Measurements from ENCODE around the gene USP2. TPM values are rescaled to one million over a fixed set of nuclear protein-coding genes. Genes with fewer than 3 reads are reported as not detected.
"Not testable (repeated sequence)": the region's sequence is repeated elsewhere in the genome, so short reads cannot be mapped to it uniquely, and the experiment has no call there.

The USP2 gene
- total and polyA plus RNA-seq, 4 donors, result 1.7 to 6.5 (median 3.5) TPM

DNA sequence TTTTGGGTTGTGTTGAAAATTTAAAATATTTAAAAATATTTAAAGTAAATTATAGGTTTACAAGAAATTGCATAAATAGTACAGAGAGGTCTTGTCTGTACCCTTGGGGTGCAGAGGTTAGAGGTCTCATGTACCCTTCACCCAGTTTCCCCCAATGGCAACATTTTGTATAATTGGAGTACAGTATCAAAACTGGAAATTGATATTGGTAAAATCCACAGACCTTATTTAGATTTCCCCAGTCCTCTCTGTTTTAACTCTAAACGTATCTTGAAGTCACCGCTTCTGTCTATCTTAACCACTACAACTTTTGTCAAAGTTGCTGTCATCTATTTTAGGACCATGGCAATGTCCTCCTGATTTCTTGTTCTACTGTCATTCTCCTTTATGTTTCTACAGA, 30.6 kb upstream of the USP2 start:
- Histone ChIP-seq H3K36me3 (ENCODE audit: control insufficient read depth in 4 of 4, insufficient read depth in 4 of 4, low read length in 4 of 4) (no peaks in the 10 kb centered on the region), H3K4me3 (no peak overlapping the region), H3K9me3 (ENCODE audit: control insufficient read depth in 4 of 4, insufficient read depth in 3 of 4, low read length in 3 of 4) (no peaks in the 10 kb centered on the region), H3K9ac (ENCODE audit: insufficient read depth in 1 of 2, low read length in 2 of 2) (no peak overlapping the region), H3K27me3 (ENCODE audit: control insufficient read depth in 3 of 3, insufficient read depth in 3 of 3, low read length in 2 of 3) (no peaks in the 10 kb centered on the region), H3K4me1 (ENCODE audit: control insufficient read depth in 5 of 5, insufficient read depth in 5 of 5, low read length in 5 of 5) (no peaks in the 10 kb centered on the region), H3K27ac (ENCODE audit: low read depth in 1 of 2, low read length in 1 of 2) (no peak overlapping the region)
- no peak for ATAC-seq (ENCODE audit: insufficient read depth, low FRiP score)
- TF ChIP-seq, protein P1, sequence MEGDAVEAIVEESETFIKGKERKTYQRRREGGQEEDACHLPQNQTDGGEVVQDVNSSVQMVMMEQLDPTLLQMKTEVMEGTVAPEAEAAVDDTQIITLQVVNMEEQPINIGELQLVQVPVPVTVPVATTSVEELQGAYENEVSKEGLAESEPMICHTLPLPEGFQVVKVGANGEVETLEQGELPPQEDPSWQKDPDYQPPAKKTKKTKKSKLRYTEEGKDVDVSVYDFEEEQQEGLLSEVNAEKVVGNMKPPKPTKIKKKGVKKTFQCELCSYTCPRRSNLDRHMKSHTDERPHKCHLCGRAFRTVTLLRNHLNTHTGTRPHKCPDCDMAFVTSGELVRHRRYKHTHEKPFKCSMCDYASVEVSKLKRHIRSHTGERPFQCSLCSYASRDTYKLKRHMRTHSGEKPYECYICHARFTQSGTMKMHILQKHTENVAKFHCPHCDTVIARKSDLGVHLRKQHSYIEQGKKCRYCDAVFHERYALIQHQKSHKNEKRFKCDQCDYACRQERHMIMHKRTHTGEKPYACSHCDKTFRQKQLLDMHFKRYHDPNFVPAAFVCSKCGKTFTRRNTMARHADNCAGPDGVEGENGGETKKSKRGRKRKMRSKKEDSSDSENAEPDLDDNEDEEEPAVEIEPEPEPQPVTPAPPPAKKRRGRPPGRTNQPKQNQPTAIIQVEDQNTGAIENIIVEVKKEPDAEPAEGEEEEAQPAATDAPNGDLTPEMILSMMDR (IDR thresholded peaks at IDR 0.05; ENCODE audit: control extremely low read depth, extremely low read depth), result no peak
- 95 to 97% methylated on average over 2 of the region's 2 CpGs for WGBS, 2 donors
- no peak for DNase-seq

DNA sequence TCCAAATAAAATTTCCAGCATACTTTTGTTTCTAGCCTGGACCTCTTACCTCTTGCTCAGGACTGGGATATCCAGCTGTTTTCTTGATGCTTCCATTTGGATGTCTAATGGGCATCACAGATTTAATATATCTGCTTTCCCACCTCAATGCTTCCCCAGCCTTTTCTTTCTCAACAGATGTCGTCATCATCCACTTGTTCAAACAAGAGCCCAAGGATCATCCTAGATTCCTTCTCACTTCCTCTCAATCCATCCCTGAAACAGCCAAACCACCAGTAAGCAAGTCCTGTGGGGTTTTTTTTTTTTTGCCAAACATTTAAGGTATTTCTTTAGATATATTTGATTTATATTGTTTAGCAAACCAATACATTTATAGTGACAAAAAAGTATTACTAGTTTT, 29.0 kb upstream of the USP2 start:
- H3K27me3 ChIP-seq (ENCODE audit: control insufficient read depth in 3 of 3, insufficient read depth in 3 of 3, low read length in 2 of 3), result no peaks in the 10 kb centered on the region
- ATAC-seq (ENCODE audit: insufficient read depth, low FRiP score) (no peak), DNase-seq (no peak)
- no peaks in the 10 kb centered on the region for H3K9me3 ChIP-seq (ENCODE audit: control insufficient read depth in 4 of 4, insufficient read depth in 3 of 4, low read length in 3 of 4)
- 93 to 94% methylated on average over 1 of the region's 1 CpG for WGBS, 2 donors
- H3K4me1 ChIP-seq (ENCODE audit: control insufficient read depth in 5 of 5, insufficient read depth in 5 of 5, low read length in 5 of 5), result no peaks in the 10 kb centered on the region
- no peak overlapping the region for H3K27ac ChIP-seq (ENCODE audit: low read depth in 1 of 2, low read length in 1 of 2)
- no peak overlapping the region for H3K9ac ChIP-seq (ENCODE audit: insufficient read depth in 1 of 2, low read length in 2 of 2)
- TF ChIP-seq, protein P1 (IDR thresholded peaks at IDR 0.05; ENCODE audit: control extremely low read depth, extremely low read depth), result no peak
- H3K4me3 ChIP-seq, result no peak overlapping the region
- H3K36me3 ChIP-seq (ENCODE audit: control insufficient read depth in 4 of 4, insufficient read depth in 4 of 4, low read length in 4 of 4), result no peaks in the 10 kb centered on the region

DNA sequence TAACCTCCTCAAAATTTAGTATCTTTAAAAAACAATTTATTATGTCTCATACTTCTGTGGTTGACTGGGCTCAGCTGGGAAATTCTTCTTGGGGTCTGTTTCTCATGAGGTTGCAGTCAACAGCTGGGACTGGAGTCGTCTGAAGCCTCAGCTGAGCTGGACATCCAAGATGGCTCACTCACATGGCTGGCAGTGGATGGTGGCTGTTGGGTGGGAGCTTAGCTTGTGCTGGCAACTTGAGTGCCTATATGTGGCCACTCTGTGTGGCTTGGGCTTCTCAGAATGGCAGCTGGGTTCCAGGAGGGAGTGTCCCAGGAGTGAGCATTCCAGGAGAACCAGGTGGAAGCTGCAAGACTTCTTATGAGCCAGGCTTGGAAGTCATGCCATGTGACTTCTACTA, 28.2 kb upstream of the USP2 start:
- H3K4me3 ChIP-seq, result no peak overlapping the region
- no peaks in the 10 kb centered on the region for H3K27me3 ChIP-seq (ENCODE audit: control insufficient read depth in 3 of 3, insufficient read depth in 3 of 3, low read length in 2 of 3)
- 75 to 85% methylated on average over 1 of the region's 1 CpG for WGBS, 2 donors
- H3K9ac ChIP-seq (ENCODE audit: insufficient read depth in 1 of 2, low read length in 2 of 2), result no peak overlapping the region
- TF ChIP-seq, protein P1 (IDR thresholded peaks at IDR 0.05; ENCODE audit: control extremely low read depth, extremely low read depth), result no peak
- DNase-seq (no peak), ATAC-seq (ENCODE audit: insufficient read depth, low FRiP score) (no peak)
- H3K36me3 ChIP-seq (ENCODE audit: control insufficient read depth in 4 of 4, insufficient read depth in 4 of 4, low read length in 4 of 4), result no peaks in the 10 kb centered on the region
- H3K27ac ChIP-seq (ENCODE audit: low read depth in 1 of 2, low read length in 1 of 2), result no peak overlapping the region
- no peaks in the 10 kb centered on the region for H3K4me1 ChIP-seq (ENCODE audit: control insufficient read depth in 5 of 5, insufficient read depth in 5 of 5, low read length in 5 of 5)
- no peaks in the 10 kb centered on the region for H3K9me3 ChIP-seq (ENCODE audit: control insufficient read depth in 4 of 4, insufficient read depth in 3 of 4, low read length in 3 of 4)

DNA sequence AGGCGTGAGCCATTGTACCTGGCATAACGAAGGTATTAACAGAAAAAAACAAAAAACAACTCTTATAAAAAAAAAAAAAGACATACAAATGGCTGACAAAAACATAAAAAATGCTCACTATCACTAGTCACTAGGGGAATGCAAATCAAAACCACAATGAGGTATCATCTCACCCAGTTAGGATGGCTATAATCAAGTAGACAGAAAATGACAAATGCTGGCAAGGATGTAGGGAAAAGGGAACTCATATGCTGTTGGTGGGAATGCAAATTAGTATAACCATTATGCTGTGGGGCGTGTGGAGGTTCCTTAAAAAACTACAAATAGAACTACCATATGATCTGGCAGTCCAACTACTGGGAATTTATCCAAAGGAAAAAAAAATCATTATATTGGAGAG, 24.5 kb upstream of the USP2 start:
- Histone ChIP-seq H3K9ac (ENCODE audit: insufficient read depth in 1 of 2, low read length in 2 of 2) (no peak overlapping the region), H3K27ac (ENCODE audit: low read depth in 1 of 2, low read length in 1 of 2) (no peak overlapping the region), H3K4me3 (no peak overlapping the region), H3K9me3 (ENCODE audit: control insufficient read depth in 4 of 4, insufficient read depth in 3 of 4, low read length in 3 of 4) (peaks cover 0 to 3% (median 2%) of the 10 kb centered on the region in 4 donors), H3K27me3 (ENCODE audit: control insufficient read depth in 3 of 3, insufficient read depth in 3 of 3, low read length in 2 of 3) (no peaks in the 10 kb centered on the region), H3K4me1 (ENCODE audit: control insufficient read depth in 5 of 5, insufficient read depth in 5 of 5, low read length in 5 of 5) (no peaks in the 10 kb centered on the region), H3K36me3 (ENCODE audit: control insufficient read depth in 4 of 4, insufficient read depth in 4 of 4, low read length in 4 of 4) (no peaks in the 10 kb centered on the region)
- TF ChIP-seq, protein P1 (IDR thresholded peaks at IDR 0.05; ENCODE audit: control extremely low read depth, extremely low read depth), result no peak
- 85% methylated on average over 3 of the region's 3 CpGs for WGBS, 2 donors
- ATAC-seq (ENCODE audit: insufficient read depth, low FRiP score) (no peak), DNase-seq (no peak)

DNA sequence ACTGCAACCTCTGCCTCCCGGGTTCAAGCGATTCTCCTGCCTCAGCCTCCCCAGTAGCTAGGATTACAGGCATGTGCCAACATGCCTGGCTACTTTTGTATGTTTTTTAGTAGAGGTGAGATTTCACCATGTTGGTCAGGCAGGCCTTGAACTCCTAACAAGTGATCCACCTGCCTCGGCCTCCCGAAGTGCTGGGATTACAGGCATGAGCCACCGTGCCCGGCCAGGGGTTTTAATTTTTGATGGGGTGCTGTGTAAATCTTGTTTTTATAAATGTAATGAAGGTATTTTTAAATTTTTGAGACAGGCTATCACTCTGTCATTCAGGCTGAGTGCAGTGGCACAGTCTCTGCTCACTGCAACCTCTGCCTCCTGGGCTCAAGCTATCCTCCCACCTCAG, 24.0 kb upstream of the USP2 start:
- H3K4me3 ChIP-seq; H3K9ac ChIP-seq (ENCODE audit: insufficient read depth in 1 of 2, low read length in 2 of 2); H3K27me3 ChIP-seq (ENCODE audit: control insufficient read depth in 3 of 3, insufficient read depth in 3 of 3, low read length in 2 of 3); H3K4me1 ChIP-seq (ENCODE audit: control insufficient read depth in 5 of 5, insufficient read depth in 5 of 5, low read length in 5 of 5); H3K27ac ChIP-seq (ENCODE audit: low read depth in 1 of 2, low read length in 1 of 2); DNase-seq; ATAC-seq (ENCODE audit: insufficient read depth, low FRiP score); H3K36me3 ChIP-seq (ENCODE audit: control insufficient read depth in 4 of 4, insufficient read depth in 4 of 4, low read length in 4 of 4); H3K9me3 ChIP-seq (ENCODE audit: control insufficient read depth in 4 of 4, insufficient read depth in 3 of 4, low read length in 3 of 4): not testable (repeated sequence)
- WGBS, 2 donors, result 94 to 97% methylated on average over 6 of the region's 6 CpGs

Measured in lung (tissue), 12 donors.